ENCODE results near the gene EWSR1.
A peak's percentile ranks its signal among the peaks of the same experiment; 100 is the strongest.

EWSR1 gene

GRCh38 chr22:29251265-29251664, 16.8 kb upstream of the EWSR1 start:
- no peak for DNase-seq (ENCODE audit: low read depth in 2 of 2)

- DNase-seq (ENCODE audit: low read depth in 2 of 2), result no peak
Observed at GRCh38 chr22:29251981-29252911, 15.8 kb upstream of the EWSR1 start.

GRCh38 chr22:29253561-29254285, 14.3 kb upstream of the EWSR1 start:
- DNase-seq (ENCODE audit: low read depth in 2 of 2), result no peak

- no peak for DNase-seq (ENCODE audit: low read depth in 2 of 2)
Observed at GRCh38 chr22:29254286-29254660, 13.8 kb upstream of the EWSR1 start.

GRCh38 chr22:29255064-29255621, 12.9 kb upstream of the EWSR1 start:
- no peak for DNase-seq (ENCODE audit: low read depth in 2 of 2)

GRCh38 chr22:29256606-29257325, 11.3 kb upstream of the EWSR1 start:
- DNase-seq (ENCODE audit: low read depth in 2 of 2), result no peak

GRCh38 chr22:29257751-29258181, 10.3 kb upstream of the EWSR1 start:
- DNase-seq (ENCODE audit: low read depth in 2 of 2), result no peak

- no peak for DNase-seq (ENCODE audit: low read depth in 2 of 2)
Observed at GRCh38 chr22:29258407-29259252, 9.4 kb upstream of the EWSR1 start.

GRCh38 chr22:29259253-29259899, 8.7 kb upstream of the EWSR1 start:
- DNase-seq (ENCODE audit: low read depth in 2 of 2), result no peak

GRCh38 chr22:29260031-29260560, 8.0 kb upstream of the EWSR1 start:
- no peak for DNase-seq (ENCODE audit: low read depth in 2 of 2)

GRCh38 chr22:29260601-29261315, 7.3 kb upstream of the EWSR1 start:
- DNase-seq (ENCODE audit: low read depth in 2 of 2), result no peak

GRCh38 chr22:29263791-29264276, 4.2 kb upstream of the EWSR1 start:
- no peak for DNase-seq (ENCODE audit: low read depth in 2 of 2)

- DNase-seq (ENCODE audit: low read depth in 2 of 2), result no peak
Observed at GRCh38 chr22:29265305-29265704, 2.8 kb upstream of the EWSR1 start.

GRCh38 chr22:29265929-29266328, 2.1 kb upstream of the EWSR1 start:
- no peak for DNase-seq (ENCODE audit: low read depth in 2 of 2)

GRCh38 chr22:29266564-29267461, 1.3 kb upstream of the EWSR1 start:
- DNase-seq (ENCODE audit: low read depth in 2 of 2), result no peak

- DNase-seq (ENCODE audit: low read depth in 2 of 2), result no peak
Observed at GRCh38 chr22:29267462-29267857, 608 bp upstream of the EWSR1 start.

GRCh38 chr22:29268511-29269229, 602 bp downstream of the EWSR1 start:
- DNase-seq (ENCODE audit: low read depth in 2 of 2), result peak in 1 of 2 donors; percentile 9

- no peak for DNase-seq (ENCODE audit: low read depth in 2 of 2)
Observed at GRCh38 chr22:29269230-29269604, 1.1 kb downstream of the EWSR1 start.
